Left lung (tissue), 10 donors: ENCODE results near the gene TMEM204. TPM values are rescaled to one million over a fixed set of nuclear protein-coding genes. Genes with fewer than 3 reads are reported as not detected.

ENCODE experiments used
- ATAC-seq: fragments of 200-7000 bp; cut with Tn5 transposase; one replicate; pipeline ENCODE4 v1.9.1; 2020; ENCODE audit warnings: moderate library complexity
- DNase-seq, 4 donors: peaks; one replicate each; pipeline ENCODE4 v3.0.0-alpha.2; 2013 to 2020
- H3K27ac ChIP-seq, 2 donors: fragments of 200-600 bp; sonication (generic) in 1 of 2; one replicate each; pipeline versions ENCODE4 v1.5.0 to v1.8.0; 2020 to 2021
- H3K27me3 ChIP-seq, 2 donors: fragments of 200-600 bp; sonication (generic) in 1 of 2; one replicate each; pipeline versions ENCODE4 v1.5.0 to v1.8.0; 2020 to 2021
- H3K36me3 ChIP-seq, 2 donors: fragments of 200-600 bp; sonication (generic) in 1 of 2; one replicate each; pipeline versions ENCODE4 v1.5.0 to v1.8.0; 2020 to 2021
- H3K4me1 ChIP-seq, 2 donors: fragments of 200-600 bp; one replicate each; pipeline ENCODE4 v1.8.0; 2021
- H3K4me3 ChIP-seq, 2 donors: fragments of 200-600 bp; sonication (generic) in 1 of 2; one replicate each; pipeline versions ENCODE4 v1.5.0 to v1.8.0; 2020 to 2021; ENCODE audit warnings: mild to moderate bottlenecking in 1 of 2
- H3K9me3 ChIP-seq, 2 donors: fragments of 200-600 bp; sonication (generic) in 1 of 2; one replicate each; pipeline versions ENCODE4 v1.5.0 to v1.8.0; 2020 to 2021
- CTCF ChIP-seq, 2 donors: fragments of 200-600 bp; sonication (generic) in 1 of 2; IDR thresholded peaks; one replicate each; pipeline versions ENCODE4 v1.5.0 to v1.8.0; 2021; ENCODE audit warnings: antibody characterized with exemption in 2 of 2
- intact Hi-C, 2 donors: fragments of 100-400 bp; cut with DNase I; formaldehyde crosslinking; loops; one replicate each; pipeline versions ENCODE4 v1.11.2 to v1.14.2; 2022
- polyA plus RNA-seq, 6 donors: library from polyadenylated mRNA; unstranded; fragments of 120-200 nt; gene quantifications; one replicate each; pipeline ENCODE4 v1.2.1, GENCODE V29; 2013; ENCODE audit not compliant: insufficient read length in 6 of 6
- total RNA-seq, 2 donors: library from RNA; stranded (reverse); fragmentation: NEBNext Ultra II Directional; extraction: Animal tissue kit (Norgen Biotek cat#: 25700); gene quantifications; one replicate each; pipeline ENCODE4 v1.2.1, GENCODE V29; 2021
- donor health status: DM: no; HTN: yes; CAD: no.
- donor health status: DM: no; HTN: no; CAD: no.

Gene TMEM204
- total and polyA plus RNA-seq, 8 donors: 15.4 to 28.7 (median 19.8) TPM

GRCh38 chr16:1596516-1596915 lies 63.0 kb downstream of the TMEM204 start:
- no peak overlapping the region for H3K27ac ChIP-seq
- DNase-seq (peak in 1 of 4 donors; percentile 24), ATAC-seq (no peak)
- TF ChIP-seq CTCF (IDR thresholded peaks at IDR 0.05): no peak
- H3K27me3 ChIP-seq: no peaks in the 10 kb centered on the region
- intact Hi-C loops: no loop called here
- H3K36me3 ChIP-seq: no peaks in the 10 kb centered on the region
- H3K4me3 ChIP-seq: no peak overlapping the region
- no peaks in the 10 kb centered on the region for H3K4me1 ChIP-seq
- H3K9me3 ChIP-seq: no peaks in the 10 kb centered on the region

GRCh38 chr16:1597154-1597553 lies 63.7 kb downstream of the TMEM204 start:
- Histone ChIP-seq H3K36me3 (no peaks in the 10 kb centered on the region), H3K27me3 (no peaks in the 10 kb centered on the region), H3K9me3 (no peaks in the 10 kb centered on the region), H3K4me3 (no peak overlapping the region), H3K27ac (no peak overlapping the region), H3K4me1 (no peaks in the 10 kb centered on the region)
- no peak for TF ChIP-seq CTCF (IDR thresholded peaks at IDR 0.05)
- intact Hi-C loops: no loop called here
- peak; percentile 5 for ATAC-seq
- DNase-seq: no peak

GRCh38 chr16:1601031-1601430 lies 67.6 kb downstream of the TMEM204 start:
- H3K4me1 ChIP-seq: no peaks in the 10 kb centered on the region
- H3K36me3 ChIP-seq: peaks cover 0 to 5% of the 10 kb centered on the region in 2 donors
- peak overlapping the region; percentile 42 to 64 for H3K27ac ChIP-seq
- H3K4me3 ChIP-seq: no peak overlapping the region
- intact Hi-C loops: no loop called here
- H3K9me3 ChIP-seq: no peaks in the 10 kb centered on the region
- DNase-seq: peak in 1 of 4 donors; percentile 14
- TF ChIP-seq CTCF (IDR thresholded peaks at IDR 0.05): no peak
- peak; percentile 21 for ATAC-seq
- H3K27me3 ChIP-seq: no peaks in the 10 kb centered on the region

- H3K27ac ChIP-seq: peak overlapping the region; percentile 42 to 64
Measured at GRCh38 chr16:1601489-1601888, 68.0 kb downstream of the TMEM204 start.

GRCh38 chr16:1602285-1602684 lies 68.8 kb downstream of the TMEM204 start:
- Histone ChIP-seq H3K9me3 (no peaks in the 10 kb centered on the region), H3K4me1 (no peaks in the 10 kb centered on the region), H3K27ac (peak overlapping the region; percentile 42 to 64), H3K27me3 (no peaks in the 10 kb centered on the region), H3K4me3 (no peak overlapping the region), H3K36me3 (peaks cover 0 to 14% of the 10 kb centered on the region in 2 donors)
- ATAC-seq (peak; percentile 63), DNase-seq (peak in 1 of 4 donors; percentile 80)
- intact Hi-C loops: no loop called here
- TF ChIP-seq CTCF (IDR thresholded peaks at IDR 0.05): no peak

More at GRCh38 chr16:1601489-1601888, 68.0 kb downstream of the TMEM204 start:
- no peaks in the 10 kb centered on the region for H3K9me3 ChIP-seq
- ATAC-seq (peak; percentile 94), DNase-seq (peak in 1 of 4 donors; percentile 30)
- no peaks in the 10 kb centered on the region for H3K4me1 ChIP-seq
- no peaks in the 10 kb centered on the region for H3K27me3 ChIP-seq
- intact Hi-C loops: no loop called here
- TF ChIP-seq CTCF (IDR thresholded peaks at IDR 0.05): no peak
- H3K36me3 ChIP-seq: peaks cover 0 to 9% of the 10 kb centered on the region in 2 donors
- H3K4me3 ChIP-seq: no peak overlapping the region

Other genes with a start within 250 kb of the TMEM204 start
- 100 to 1,000 TPM in 1 of 2 donors, 10 to 100 TPM in 1; 89.0 to 111 TPM for gene UBE2I, start 224.0 kb upstream of the TMEM204 start, total RNA-seq
- gene UBE2I, start 224.0 kb upstream of the TMEM204 start, polyA plus RNA-seq: 100 to 1,000 TPM; 133 to 188 (median 146) TPM
- 1 to 10 TPM; 2.6 to 6.0 TPM for gene BAIAP3, start 200.0 kb upstream of the TMEM204 start, total RNA-seq
- 1 to 10 TPM; 1.4 to 8.3 (median 4.2) TPM for gene BAIAP3, start 200.0 kb upstream of the TMEM204 start, polyA plus RNA-seq
- 10 to 100 TPM; 46.3 to 57.0 TPM for gene TSR3, start 181.8 kb upstream of the TMEM204 start, total RNA-seq
- gene TSR3, start 181.8 kb upstream of the TMEM204 start, polyA plus RNA-seq: 10 to 100 TPM; 33.6 to 52.3 (median 44.8) TPM
- 10 to 100 TPM; 74.2 to 97.4 TPM for gene GNPTG, start 181.7 kb upstream of the TMEM204 start, total RNA-seq
- gene GNPTG, start 181.7 kb upstream of the TMEM204 start, polyA plus RNA-seq: 10 to 100 TPM; 32.0 to 55.0 (median 46.2) TPM
- 10 to 100 TPM; 18.9 to 27.3 TPM for gene UNKL, start 119.0 kb upstream of the TMEM204 start, total RNA-seq
- 10 to 100 TPM; 19.5 to 22.5 (median 20.8) TPM for gene UNKL, start 119.0 kb upstream of the TMEM204 start, polyA plus RNA-seq
- gene UQCC4, start 112.9 kb upstream of the TMEM204 start, total RNA-seq: 10 to 100 TPM; 10.3 to 12.9 TPM
- 10 to 100 TPM; 10.3 to 13.3 (median 11.5) TPM for gene UQCC4, start 112.9 kb upstream of the TMEM204 start, polyA plus RNA-seq
- gene PERCC1, start 102.6 kb upstream of the TMEM204 start, total RNA-seq: under 1 TPM in 1 of 2 donors, not detected in 1; 0.31 TPM
- gene PERCC1, start 102.6 kb upstream of the TMEM204 start, polyA plus RNA-seq: 1 to 10 TPM; 1.2 to 4.4 (median 3.4) TPM
- gene CCDC154, start 89.1 kb upstream of the TMEM204 start, total RNA-seq: 1 to 10 TPM; 1.5 to 2.7 TPM
- gene CCDC154, start 89.1 kb upstream of the TMEM204 start, polyA plus RNA-seq: 10 to 100 TPM in 2 of 6 donors, 1 to 10 TPM in 4; 4.9 to 11.8 (median 8.2) TPM
- 100 to 1,000 TPM; 110 to 130 TPM for gene CLCN7, start 58.6 kb upstream of the TMEM204 start, total RNA-seq
- gene CLCN7, start 58.6 kb upstream of the TMEM204 start, polyA plus RNA-seq: 10 to 100 TPM; 28.6 to 35.4 (median 30.2) TPM
- not detected for gene PTX4, start 44.7 kb upstream of the TMEM204 start, total RNA-seq
- gene PTX4, start 44.7 kb upstream of the TMEM204 start, polyA plus RNA-seq: under 1 TPM in 3 of 6 donors, not detected in 3; 0.15 to 0.20 (median 0.20) TPM
- 10 to 100 TPM; 34.9 to 38.6 TPM for gene TELO2, start 40.3 kb upstream of the TMEM204 start, total RNA-seq
- gene TELO2, start 40.3 kb upstream of the TMEM204 start, polyA plus RNA-seq: 10 to 100 TPM; 24.5 to 49.1 (median 34.8) TPM
- 10 to 100 TPM; 26.0 to 34.8 TPM for gene IFT140, start 78.4 kb downstream of the TMEM204 start, total RNA-seq
- 10 to 100 TPM; 30.9 to 36.0 (median 33.2) TPM for gene IFT140, start 78.4 kb downstream of the TMEM204 start, polyA plus RNA-seq
- gene CRAMP1, start 78.7 kb downstream of the TMEM204 start, total RNA-seq: 10 to 100 TPM; 17.3 to 18.9 TPM
- gene CRAMP1, start 78.7 kb downstream of the TMEM204 start, polyA plus RNA-seq: 10 to 100 TPM; 25.9 to 33.0 (median 26.9) TPM
- gene JPT2, start 144.6 kb downstream of the TMEM204 start, total RNA-seq: 10 to 100 TPM; 72.2 to 72.3 TPM
- gene JPT2, start 144.6 kb downstream of the TMEM204 start, polyA plus RNA-seq: 10 to 100 TPM; 64.8 to 79.5 (median 72.4) TPM
- 10 to 100 TPM; 51.7 to 66.0 TPM for gene MAPK8IP3, start 172.5 kb downstream of the TMEM204 start, total RNA-seq
- 10 to 100 TPM; 48.1 to 85.9 (median 71.8) TPM for gene MAPK8IP3, start 172.5 kb downstream of the TMEM204 start, polyA plus RNA-seq
- 10 to 100 TPM; 54.6 to 62.9 TPM for gene NME3, start 237.9 kb downstream of the TMEM204 start, total RNA-seq
- gene NME3, start 237.9 kb downstream of the TMEM204 start, polyA plus RNA-seq: 10 to 100 TPM; 19.9 to 43.8 (median 30.2) TPM
- 10 to 100 TPM; 19.2 to 25.3 TPM for gene EME2, start 239.1 kb downstream of the TMEM204 start, total RNA-seq
- gene EME2, start 239.1 kb downstream of the TMEM204 start, polyA plus RNA-seq: 10 to 100 TPM in 1 of 6 donors, 1 to 10 TPM in 5; 7.0 to 12.2 (median 8.7) TPM
- gene MRPS34, start 239.5 kb downstream of the TMEM204 start, total RNA-seq: 10 to 100 TPM; 72.5 to 91.5 TPM
- 10 to 100 TPM; 47.5 to 68.9 (median 58.4) TPM for gene MRPS34, start 239.5 kb downstream of the TMEM204 start, polyA plus RNA-seq
- gene SPSB3, start 248.9 kb downstream of the TMEM204 start, total RNA-seq: 10 to 100 TPM; 30.5 to 36.2 TPM
- 10 to 100 TPM; 23.6 to 40.0 (median 33.0) TPM for gene SPSB3, start 248.9 kb downstream of the TMEM204 start, polyA plus RNA-seq
- gene NUBP2, start 249.3 kb downstream of the TMEM204 start, total RNA-seq: 10 to 100 TPM; 44.0 to 47.9 TPM
- gene NUBP2, start 249.3 kb downstream of the TMEM204 start, polyA plus RNA-seq: 10 to 100 TPM; 32.6 to 56.4 (median 41.0) TPM